Measurements from ENCODE around the gene NKAIN2.
"Not testable (repeated sequence)": the region's sequence is repeated elsewhere in the genome, so short reads cannot be mapped to it uniquely, and the experiment has no call there.

The NKAIN2 gene

DNA sequence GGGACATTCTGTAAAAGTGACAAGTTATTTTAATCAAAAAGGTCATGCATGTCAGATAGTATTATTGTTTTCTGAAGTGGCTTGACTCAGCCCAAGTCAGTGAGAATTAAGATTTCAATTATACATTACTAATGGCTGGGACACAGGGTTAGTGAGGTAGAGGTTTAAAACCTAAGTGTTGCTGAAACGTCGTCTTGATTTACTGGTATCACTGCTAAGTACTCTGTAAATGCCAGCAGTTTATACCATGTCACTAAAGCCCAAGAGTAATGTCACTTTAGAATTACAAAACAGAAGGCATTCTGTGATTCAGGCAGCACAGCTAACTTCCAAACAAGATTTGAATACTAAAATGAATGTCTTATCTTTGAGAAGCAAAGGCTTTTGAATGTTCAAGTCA, 176.6 kb downstream of the NKAIN2 start:
- DNase-seq, result no peak

DNA sequence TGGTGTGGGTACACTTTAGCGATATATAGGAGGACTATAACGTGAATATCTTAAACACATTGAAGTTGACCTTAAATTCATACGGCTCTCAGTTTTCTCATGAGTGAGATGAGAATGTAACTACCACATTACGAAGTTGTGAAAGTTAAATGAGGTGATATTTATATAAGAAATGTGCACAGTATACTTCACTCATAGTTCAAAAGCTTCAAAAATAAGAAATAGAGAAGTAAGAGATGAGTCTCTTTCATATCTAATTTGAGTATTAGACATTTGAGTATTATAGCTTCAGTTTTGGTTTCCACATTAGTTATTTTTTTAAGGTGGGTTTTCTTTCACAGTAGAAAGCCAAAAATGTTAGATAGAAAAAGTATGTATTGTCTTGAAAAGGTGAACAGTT, 183.3 kb downstream of the NKAIN2 start:
- DNase-seq, result no peak

DNA sequence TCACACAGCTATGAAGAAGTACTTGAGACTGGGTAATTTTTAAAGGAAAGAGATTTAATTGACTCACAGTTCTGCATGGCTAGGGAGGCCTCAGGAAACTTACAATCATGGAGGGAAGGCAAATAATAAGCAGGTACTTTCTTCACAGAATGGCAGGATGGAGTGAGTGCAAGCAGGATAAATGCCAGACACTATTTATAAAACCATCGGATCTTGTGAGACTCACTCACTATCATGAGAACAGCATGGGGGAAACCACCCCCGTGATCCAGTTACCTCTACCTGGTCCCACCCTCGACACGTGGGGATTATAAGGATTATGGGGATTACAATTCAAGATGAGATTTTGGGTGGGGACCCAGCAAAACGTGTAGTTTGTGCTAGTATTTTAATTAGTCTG, 186.3 kb downstream of the NKAIN2 start:
- DNase-seq, result not testable (repeated sequence)

DNA sequence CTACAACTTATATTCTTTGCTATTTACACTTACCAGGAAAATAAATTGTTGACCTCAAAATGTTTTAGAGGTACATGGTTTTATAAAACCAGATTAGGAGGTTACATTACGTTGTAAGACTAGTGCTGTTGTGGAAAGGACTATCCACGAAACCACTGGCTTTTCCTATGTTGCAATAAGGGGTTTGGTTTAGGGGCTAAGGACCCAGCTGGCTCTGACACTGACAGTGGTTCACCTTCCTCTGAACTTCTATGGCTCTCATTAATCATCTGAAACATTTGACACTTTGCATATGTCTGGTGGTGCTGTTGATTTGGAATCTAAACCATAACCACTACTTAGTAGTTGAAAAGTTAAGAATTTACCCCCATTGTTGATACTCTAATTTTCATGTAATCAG, 186.7 kb downstream of the NKAIN2 start:
- no peak for DNase-seq

DNA sequence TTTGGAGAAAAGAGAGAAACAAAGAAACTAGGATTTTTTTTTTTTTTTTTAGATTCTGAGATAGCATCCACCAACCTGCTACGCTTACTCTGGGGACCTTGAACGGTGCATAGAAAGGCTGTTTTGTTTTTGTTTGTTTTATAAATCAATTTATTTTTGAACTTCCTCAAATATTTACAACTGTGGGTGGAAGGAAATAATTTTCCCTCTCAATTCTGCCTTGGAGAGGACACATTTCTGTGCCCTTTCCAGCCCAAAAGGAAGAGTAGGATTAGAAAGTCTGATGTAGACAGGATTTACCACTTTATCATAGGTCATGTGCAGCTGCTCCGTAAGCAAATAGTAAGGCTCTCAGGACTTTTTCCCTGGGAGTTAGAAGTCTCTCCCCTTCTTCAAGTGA, 190.5 kb downstream of the NKAIN2 start:
- DNase-seq, result no peak

GRCh38 chr6:123994891-123995635, 191.4 kb downstream of the NKAIN2 start:
- no peak for DNase-seq

GRCh38 chr6:123997223-123997622, 193.6 kb downstream of the NKAIN2 start:
- no peak for DNase-seq

GRCh38 chr6:124002377-124003081, 198.9 kb downstream of the NKAIN2 start:
- DNase-seq, result no peak

DNA sequence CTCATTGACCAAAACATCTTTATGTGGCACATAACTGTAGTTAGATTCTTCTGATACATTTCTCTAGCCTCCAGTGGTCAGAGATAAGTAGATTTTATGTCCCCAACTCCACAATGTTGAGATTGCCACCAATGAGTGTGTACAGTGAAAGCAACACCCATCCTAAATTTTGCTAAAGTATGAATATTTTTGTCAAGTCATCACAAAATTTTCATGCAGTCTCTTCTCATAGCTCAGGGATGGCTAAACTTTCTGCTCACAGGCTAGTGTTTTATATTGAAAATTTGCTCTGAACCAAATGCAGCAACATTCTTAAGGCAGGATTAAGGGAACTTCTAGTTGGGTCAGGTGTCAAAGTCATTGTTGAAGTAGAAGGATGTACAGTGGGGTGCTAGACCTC, 203.6 kb downstream of the NKAIN2 start:
- no peak for DNase-seq

- DNase-seq, result no peak
Measured at GRCh38 chr6:124008000-124008987, 204.6 kb downstream of the NKAIN2 start.

DNA sequence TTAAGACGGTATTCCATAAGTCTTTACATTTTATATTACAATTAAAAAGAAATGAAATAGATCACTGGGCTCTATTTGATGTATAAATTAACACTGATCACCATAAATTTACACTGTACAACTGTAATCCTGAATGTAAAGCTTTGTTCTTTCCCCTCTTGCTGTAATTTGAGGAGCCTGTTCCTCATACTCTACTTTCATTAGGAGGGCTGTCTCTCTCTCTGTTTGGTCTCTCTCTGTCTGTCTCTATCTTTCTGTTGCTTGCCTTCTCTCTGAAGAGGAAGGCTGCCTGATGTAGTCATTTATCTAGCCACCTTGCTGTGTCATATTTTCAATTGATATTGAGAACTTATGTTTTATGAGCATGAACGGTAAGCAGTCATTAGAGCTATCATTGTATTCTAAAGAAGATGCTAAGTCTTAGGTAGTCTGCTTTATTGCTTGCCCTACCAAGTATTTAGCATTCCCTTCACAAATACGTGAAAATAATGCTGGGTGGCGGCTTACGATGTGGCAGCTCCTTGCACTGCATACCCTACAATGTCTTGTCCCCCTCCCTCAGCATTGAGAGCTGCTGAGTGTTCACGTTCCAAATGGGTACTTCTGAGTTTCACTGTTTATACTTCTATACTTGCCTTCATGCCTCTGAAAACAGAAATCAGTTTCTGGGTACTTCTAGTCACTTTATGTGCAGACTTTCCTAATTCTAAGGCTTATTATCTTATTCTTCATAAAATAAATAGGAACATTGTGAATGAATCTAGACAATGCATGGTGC, 205.5 kb downstream of the NKAIN2 start:
- DNase-seq, result no peak

DNA sequence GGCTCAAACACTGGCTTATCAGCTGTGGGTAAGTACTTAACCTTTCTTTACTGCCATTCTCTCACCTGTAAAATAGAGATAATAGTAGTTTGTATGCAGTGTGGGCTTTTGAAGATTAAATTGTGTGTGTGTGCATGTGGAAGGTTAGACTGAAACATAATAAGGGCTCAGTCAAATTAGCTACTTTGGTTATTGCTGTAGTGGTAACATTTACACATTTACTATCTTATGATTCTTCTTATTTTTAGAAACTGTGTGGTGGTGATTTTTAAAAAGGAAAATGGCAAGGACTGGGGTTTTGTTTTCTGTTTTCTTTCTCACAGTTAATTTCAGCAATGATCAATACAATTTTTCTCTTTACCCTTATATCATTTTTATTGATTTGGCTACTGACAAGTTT, 206.9 kb downstream of the NKAIN2 start:
- no peak for DNase-seq

GRCh38 chr6:124011180-124011579, 207.5 kb downstream of the NKAIN2 start:
- DNase-seq, result no peak

GRCh38 chr6:124022051-124022450, 218.4 kb downstream of the NKAIN2 start:
- not testable (repeated sequence) for DNase-seq

DNA sequence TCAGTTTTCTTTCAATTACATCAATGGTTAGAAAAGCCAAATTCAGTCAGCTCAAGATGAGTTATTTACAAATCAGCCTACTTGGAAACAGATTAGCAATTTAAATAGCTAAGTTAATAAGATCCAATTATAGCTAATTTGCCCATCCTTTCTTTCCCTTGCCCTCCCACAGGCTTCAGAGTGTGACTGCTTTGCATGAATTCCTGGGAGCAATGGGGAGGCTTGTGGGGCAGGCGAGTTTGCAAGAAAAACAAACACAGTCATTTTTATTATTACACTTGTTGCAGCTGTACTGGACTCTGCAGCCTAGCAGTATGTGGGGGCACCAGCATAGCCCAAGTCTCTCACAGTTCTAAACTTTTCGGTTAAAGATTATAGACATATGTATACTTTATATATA, 219.0 kb downstream of the NKAIN2 start:
- no peak for DNase-seq

GRCh38 chr6:124026694-124027093, 223.0 kb downstream of the NKAIN2 start:
- DNase-seq, result no peak

- DNase-seq, result no peak
Measured at GRCh38 chr6:124027392-124027791, 223.7 kb downstream of the NKAIN2 start.

DNA sequence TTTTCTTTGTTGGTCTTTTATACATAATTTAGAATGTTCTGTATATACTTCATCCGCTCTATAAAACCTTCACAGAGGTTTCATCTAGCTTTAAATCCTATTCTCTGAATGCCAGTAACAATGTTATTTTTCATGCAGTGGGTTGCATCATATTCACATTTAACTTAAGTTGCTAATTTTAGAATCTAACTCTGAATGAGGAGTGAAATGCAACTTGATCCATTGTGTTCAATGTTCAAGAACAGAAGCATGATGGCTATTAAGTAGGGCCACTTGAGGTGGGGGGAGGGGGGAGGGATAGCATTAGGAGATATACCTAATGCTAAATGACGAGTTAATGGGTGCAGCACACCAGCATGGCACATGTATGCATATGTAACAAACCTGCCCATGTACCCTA, 224.5 kb downstream of the NKAIN2 start:
- DNase-seq, result no peak

DNA sequence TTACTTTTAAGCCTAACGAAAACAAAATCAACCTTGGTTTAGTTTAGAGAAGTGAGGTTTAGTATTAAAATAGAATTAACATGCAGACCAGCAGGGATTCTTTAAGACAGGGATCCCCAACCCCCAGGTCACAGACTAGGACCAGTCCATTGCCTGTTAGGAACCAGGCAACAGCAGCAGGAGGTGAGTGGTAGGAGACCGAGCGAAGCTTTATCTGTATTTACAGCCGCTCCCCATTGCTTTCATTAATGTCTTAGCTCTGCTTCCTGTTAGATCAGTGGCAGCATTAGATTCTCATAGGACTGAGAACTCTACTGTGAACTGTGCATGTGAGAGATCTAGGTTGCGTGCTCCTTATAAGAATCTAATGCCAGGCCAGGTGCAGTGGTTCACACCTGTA, 225.9 kb downstream of the NKAIN2 start:
- no peak for DNase-seq

- no peak for DNase-seq
Measured at GRCh38 chr6:124033501-124033900, 229.8 kb downstream of the NKAIN2 start.

DNA sequence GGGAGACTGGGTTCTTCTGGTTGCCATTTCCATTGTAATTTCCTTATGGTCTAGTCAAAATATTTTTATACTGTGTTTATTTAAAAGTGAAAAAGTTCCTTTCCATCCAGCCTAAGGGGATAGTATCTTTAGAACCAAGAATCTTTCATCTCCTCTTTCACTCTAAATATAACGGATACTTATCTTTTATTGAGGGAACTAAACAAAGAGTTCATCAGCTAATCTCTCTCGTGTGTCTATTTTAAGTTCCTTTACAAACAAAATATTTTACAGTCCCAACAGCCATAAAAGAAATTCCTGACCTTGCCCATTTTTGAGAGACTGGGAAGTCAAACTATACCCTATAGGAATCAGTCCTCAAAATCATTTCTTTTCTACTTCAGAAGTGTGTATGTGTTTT, 232.7 kb downstream of the NKAIN2 start:
- no peak for DNase-seq

DNA sequence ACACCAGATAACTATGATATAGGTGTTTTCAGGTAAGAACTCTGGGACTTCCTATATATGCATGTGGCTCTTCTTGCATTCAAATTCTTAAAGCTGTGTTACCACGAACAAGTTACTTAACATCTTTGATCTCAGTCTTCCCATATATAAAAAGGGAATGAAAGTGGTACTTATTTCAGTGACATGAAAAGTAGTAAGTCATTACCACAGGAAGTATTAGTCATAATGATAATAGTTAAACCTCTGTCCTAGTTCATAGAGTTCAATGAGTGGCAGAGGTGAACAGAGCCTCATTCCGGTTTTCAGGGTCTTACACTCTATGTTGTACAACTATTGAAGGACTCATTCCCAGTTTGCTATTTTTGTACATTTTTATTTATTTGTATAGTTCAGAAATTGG, 237.0 kb downstream of the NKAIN2 start:
- DNase-seq, result no peak

DNA sequence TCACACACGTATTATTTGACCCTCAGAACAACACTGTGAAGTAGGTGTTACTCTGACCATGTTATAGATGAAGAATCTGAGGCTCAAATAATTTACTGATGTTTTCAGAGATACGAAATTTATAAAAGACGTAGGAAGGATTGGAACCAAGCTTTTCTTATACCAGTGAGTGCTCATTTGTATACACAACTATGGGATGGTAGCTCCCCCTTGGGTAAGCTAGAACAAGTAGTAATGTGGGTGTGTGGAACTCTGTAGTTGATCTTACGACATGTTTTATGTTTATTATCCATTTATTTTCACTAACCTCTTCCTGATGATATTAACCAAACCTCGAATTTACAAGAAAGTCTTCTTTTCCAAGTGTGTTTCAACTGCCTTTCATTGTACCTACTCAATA, 248.5 kb downstream of the NKAIN2 start:
- no peak for DNase-seq

Data from activated CD4-positive, alpha-beta T cell treated with anti-CD3 and anti-CD28 coated beads for 1 hour (primary cell).